Measurements from ENCODE around the gene CCDC60.

DNA sequence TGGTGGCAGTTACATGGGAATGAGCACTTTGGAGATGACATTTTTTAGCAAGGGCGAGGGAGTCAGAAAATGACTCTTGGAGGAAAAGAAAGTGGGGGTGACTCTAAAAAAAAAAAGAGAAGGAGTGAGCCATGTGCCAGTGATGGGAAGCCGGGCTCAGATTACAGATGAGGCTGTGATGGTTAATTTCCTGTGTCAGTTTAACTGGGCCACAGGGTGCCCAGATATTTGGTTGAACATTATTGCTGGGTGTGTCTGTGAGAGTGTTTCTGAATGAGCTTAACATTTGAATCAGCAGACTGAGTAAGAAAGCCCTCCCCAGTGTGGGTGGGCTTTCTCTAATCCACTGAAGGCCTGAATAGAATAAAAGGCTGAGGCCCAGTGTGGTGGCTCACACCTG is 26.8 kb upstream of the CCDC60 start:
- no peak for TF ChIP-seq POLR2AphosphoS5 (IDR thresholded peaks at IDR 0.05)
- no peak for TF ChIP-seq POLR2A (IDR thresholded peaks at IDR 0.05; ENCODE audit: low read depth)

All from esophagus muscularis mucosa (tissue), 2 donors.